WI38 (cell line): ENCODE data around the gene RXFP4.

Experiments
- H3K4me3 ChIP-seq: 2 replicates; pipeline ENCODE4 v1.5.1; 2011; ENCODE audit warnings: low read depth, mild to moderate bottlenecking, control low read depth, low read length
- CTCF ChIP-seq: IDR thresholded peaks from 2 replicates; pipeline ENCODE4 v1.5.1; 2012; ENCODE audit warnings: low read depth, mild to moderate bottlenecking, control low read depth, low read length

Gene RXFP4

GRCh38 chr1:155951753-155952504 lies 10.5 kb downstream of the RXFP4 start:
- H3K4me3 ChIP-seq: no peak overlapping the region
- no peak for TF ChIP-seq CTCF

- no peak for TF ChIP-seq CTCF
- no peak overlapping the region for H3K4me3 ChIP-seq
Measured at GRCh38 chr1:155952505-155952890, 11.1 kb downstream of the RXFP4 start.

- no peak overlapping the region for H3K4me3 ChIP-seq
- TF ChIP-seq CTCF: no peak
Measured at GRCh38 chr1:155954645-155955044, 13.2 kb downstream of the RXFP4 start.

- no peak for TF ChIP-seq CTCF
- H3K4me3 ChIP-seq: no peak overlapping the region
Measured at GRCh38 chr1:155957411-155957915, 16.0 kb downstream of the RXFP4 start.

- TF ChIP-seq CTCF: no peak
- H3K4me3 ChIP-seq: no peak overlapping the region
Measured at GRCh38 chr1:155960081-155960745, 18.8 kb downstream of the RXFP4 start.

GRCh38 chr1:155961937-155962336 lies 20.5 kb downstream of the RXFP4 start:
- TF ChIP-seq CTCF: peak; percentile 61
- no peak overlapping the region for H3K4me3 ChIP-seq

- TF ChIP-seq CTCF: no peak
- no peak overlapping the region for H3K4me3 ChIP-seq
Measured at GRCh38 chr1:155962599-155963211, 21.3 kb downstream of the RXFP4 start.
